Fibroblast of lung (primary cell): ENCODE measurements around the gene NBPF1.
"Not testable (repeated sequence)": the region's sequence is repeated elsewhere in the genome, so short reads cannot be mapped to it uniquely, and the experiment has no call there.

ENCODE experiments used
- CTCF ChIP-seq, 2 donors: IDR thresholded peaks in 1 of 2; conservative IDR thresholded peaks in 1 of 2; 1 replicate in 1 of 2; 2 replicates in 1 of 2; pipeline ENCODE4 v1.5.1; 2011 to 2012; ENCODE audit warnings: low read length in 2 of 2, control low read depth in 1 of 2, inconsistent platforms in 1 of 2, low read depth in 1 of 2, mild to moderate bottlenecking in 1 of 2
- EZH2 ChIP-seq: IDR thresholded peaks from 2 replicates; pipeline ENCODE4 v1.5.1; 2012; ENCODE audit warnings: low read length, control low read depth, mild to moderate bottlenecking; ENCODE audit errors: missing control alignments

GRCh38 chr1:16646716-16647115, 33.4 kb upstream of the NBPF1 start:
- not testable (repeated sequence) for TF ChIP-seq CTCF (conservative IDR thresholded peaks at IDR 0.05 in 1 of 2, IDR thresholded peaks at IDR 0.05 in 1 of 2; ENCODE audit: low read depth in 1 of 2, low read length in 2 of 2); EZH2
